Mucosa of stomach (tissue), 1 donor: ENCODE measurements around the gene SEPTIN12.
A peak's percentile ranks its signal among the peaks of the same experiment; 100 is the strongest.

Experiments used
- H3K27me3 ChIP-seq: one replicate; pipeline ENCODE4 v1.7.0; 2013; ENCODE audit warnings: mild to moderate bottlenecking, low read length; ENCODE audit not compliant: control insufficient read depth, insufficient read depth
- H3K36me3 ChIP-seq: one replicate; pipeline ENCODE4 v1.7.0; 2013; ENCODE audit warnings: low read length; ENCODE audit not compliant: control insufficient read depth, insufficient read depth
- H3K4me1 ChIP-seq: one replicate; pipeline ENCODE4 v1.7.0; 2013; ENCODE audit warnings: mild to moderate bottlenecking, low read length; ENCODE audit not compliant: control insufficient read depth, insufficient read depth
- H3K4me3 ChIP-seq: one replicate; pipeline ENCODE4 v1.7.0; 2013; ENCODE audit warnings: low read length
- H3K9ac ChIP-seq: one replicate; pipeline ENCODE4 v1.7.0; 2013; ENCODE audit warnings: mild to moderate bottlenecking, low read length, moderate library complexity
- H3K9me3 ChIP-seq: one replicate; pipeline ENCODE4 v1.7.0; 2013; ENCODE audit warnings: mild to moderate bottlenecking, low read length, moderate library complexity; ENCODE audit not compliant: control insufficient read depth
- donor health status: Pancreatic carcinoma.

SEPTIN12 gene

GRCh38 chr16:4814542-4815173 is 26.5 kb upstream of the SEPTIN12 start:
- H3K36me3 ChIP-seq = peaks cover 6% of the 10 kb centered on the region
- H3K4me3 ChIP-seq = no peak overlapping the region
- H3K27me3 ChIP-seq = no peaks in the 10 kb centered on the region
- H3K9me3 ChIP-seq = no peaks in the 10 kb centered on the region
- H3K9ac ChIP-seq = no peak overlapping the region
- H3K4me1 ChIP-seq = no peaks in the 10 kb centered on the region

GRCh38 chr16:4814046-4814445 is 25.9 kb upstream of the SEPTIN12 start:
- H3K36me3 ChIP-seq = peaks cover 6% of the 10 kb centered on the region
- no peaks in the 10 kb centered on the region for H3K27me3 ChIP-seq
- no peak overlapping the region for H3K4me3 ChIP-seq
- no peaks in the 10 kb centered on the region for H3K4me1 ChIP-seq
- no peak overlapping the region for H3K9ac ChIP-seq
- H3K9me3 ChIP-seq = no peaks in the 10 kb centered on the region

- no peak overlapping the region for H3K4me3 ChIP-seq
- H3K27me3 ChIP-seq = no peaks in the 10 kb centered on the region
- H3K4me1 ChIP-seq = no peaks in the 10 kb centered on the region
- peaks cover 6% of the 10 kb centered on the region for H3K36me3 ChIP-seq
- no peak overlapping the region for H3K9ac ChIP-seq
- H3K9me3 ChIP-seq = no peaks in the 10 kb centered on the region
These were observed 25.3 kb upstream of the SEPTIN12 start for GRCh38 chr16:4813251-4814003.

GRCh38 chr16:4811773-4812172 is 23.6 kb upstream of the SEPTIN12 start:
- Histone ChIP-seq H3K36me3 (peaks cover 6% of the 10 kb centered on the region), H3K27me3 (no peaks in the 10 kb centered on the region), H3K4me3 (no peak overlapping the region), H3K9me3 (no peaks in the 10 kb centered on the region), H3K9ac (no peak overlapping the region), H3K4me1 (no peaks in the 10 kb centered on the region)

- H3K4me1 ChIP-seq = no peaks in the 10 kb centered on the region
- no peaks in the 10 kb centered on the region for H3K9me3 ChIP-seq
- no peak overlapping the region for H3K4me3 ChIP-seq
- no peaks in the 10 kb centered on the region for H3K27me3 ChIP-seq
- H3K9ac ChIP-seq = no peak overlapping the region
- H3K36me3 ChIP-seq = peaks cover 6% of the 10 kb centered on the region
These were observed 23.1 kb upstream of the SEPTIN12 start for GRCh38 chr16:4811242-4811641.

GRCh38 chr16:4806280-4806679 is 18.1 kb upstream of the SEPTIN12 start:
- no peak overlapping the region for H3K4me3 ChIP-seq
- no peak overlapping the region for H3K9ac ChIP-seq
- peaks cover 6% of the 10 kb centered on the region for H3K4me1 ChIP-seq
- H3K36me3 ChIP-seq = no peaks in the 10 kb centered on the region
- no peaks in the 10 kb centered on the region for H3K27me3 ChIP-seq
- no peaks in the 10 kb centered on the region for H3K9me3 ChIP-seq

- H3K9me3 ChIP-seq = no peaks in the 10 kb centered on the region
- peaks cover 16% of the 10 kb centered on the region for H3K4me1 ChIP-seq
- H3K4me3 ChIP-seq = no peak overlapping the region
- no peaks in the 10 kb centered on the region for H3K36me3 ChIP-seq
- H3K27me3 ChIP-seq = no peaks in the 10 kb centered on the region
- no peak overlapping the region for H3K9ac ChIP-seq
These were observed 17.1 kb upstream of the SEPTIN12 start for GRCh38 chr16:4805231-4805630.

- Histone ChIP-seq H3K27me3 (no peaks in the 10 kb centered on the region), H3K36me3 (no peaks in the 10 kb centered on the region)
These were observed 16.0 kb upstream of the SEPTIN12 start for GRCh38 chr16:4803898-4804762.

GRCh38 chr16:4803401-4803844 is 15.3 kb upstream of the SEPTIN12 start:
- no peaks in the 10 kb centered on the region for H3K36me3 ChIP-seq
- peak overlapping the region; percentile 60 for H3K4me3 ChIP-seq
- peak overlapping the region; percentile 70 for H3K9ac ChIP-seq
- no peaks in the 10 kb centered on the region for H3K27me3 ChIP-seq
- peaks cover 24% of the 10 kb centered on the region for H3K4me1 ChIP-seq
- no peaks in the 10 kb centered on the region for H3K9me3 ChIP-seq

More at GRCh38 chr16:4803898-4804762, 16.0 kb upstream of the SEPTIN12 start:
- Histone ChIP-seq H3K4me3 (no peak overlapping the region), H3K9ac (no peak overlapping the region), H3K9me3 (no peaks in the 10 kb centered on the region), H3K4me1 (peaks cover 24% of the 10 kb centered on the region)

GRCh38 chr16:4802659-4803287 is 14.6 kb upstream of the SEPTIN12 start:
- Histone ChIP-seq H3K9me3 (no peaks in the 10 kb centered on the region), H3K9ac (peak overlapping the region; percentile 70), H3K4me1 (peaks cover 24% of the 10 kb centered on the region), H3K36me3 (no peaks in the 10 kb centered on the region), H3K4me3 (peak overlapping the region; percentile 60), H3K27me3 (no peaks in the 10 kb centered on the region)

GRCh38 chr16:4801962-4802658 is 14.0 kb upstream of the SEPTIN12 start, which contains the start of gene ROGDI:
Gene ROGDI (minus strand): TSS chr16:4802633. CDS start chr16:4802571, 62 bp downstream.
- H3K4me1 ChIP-seq = peaks cover 25% of the 10 kb centered on the region
- H3K9ac ChIP-seq = peak within 1 kb of the TSS; percentile 70
- no peaks in the 10 kb centered on the region for H3K36me3 ChIP-seq

More at GRCh38 chr16:4801962-4802658, 14.0 kb upstream of the SEPTIN12 start, which contains the start of gene ROGDI:
- Histone ChIP-seq H3K9me3 (no peaks in the 10 kb centered on the region), H3K27me3 (no peaks in the 10 kb centered on the region), H3K4me3 (peak within 1 kb of the TSS; percentile 60)
